ENCODE measurements around the gene MEIOSIN.

DNA sequence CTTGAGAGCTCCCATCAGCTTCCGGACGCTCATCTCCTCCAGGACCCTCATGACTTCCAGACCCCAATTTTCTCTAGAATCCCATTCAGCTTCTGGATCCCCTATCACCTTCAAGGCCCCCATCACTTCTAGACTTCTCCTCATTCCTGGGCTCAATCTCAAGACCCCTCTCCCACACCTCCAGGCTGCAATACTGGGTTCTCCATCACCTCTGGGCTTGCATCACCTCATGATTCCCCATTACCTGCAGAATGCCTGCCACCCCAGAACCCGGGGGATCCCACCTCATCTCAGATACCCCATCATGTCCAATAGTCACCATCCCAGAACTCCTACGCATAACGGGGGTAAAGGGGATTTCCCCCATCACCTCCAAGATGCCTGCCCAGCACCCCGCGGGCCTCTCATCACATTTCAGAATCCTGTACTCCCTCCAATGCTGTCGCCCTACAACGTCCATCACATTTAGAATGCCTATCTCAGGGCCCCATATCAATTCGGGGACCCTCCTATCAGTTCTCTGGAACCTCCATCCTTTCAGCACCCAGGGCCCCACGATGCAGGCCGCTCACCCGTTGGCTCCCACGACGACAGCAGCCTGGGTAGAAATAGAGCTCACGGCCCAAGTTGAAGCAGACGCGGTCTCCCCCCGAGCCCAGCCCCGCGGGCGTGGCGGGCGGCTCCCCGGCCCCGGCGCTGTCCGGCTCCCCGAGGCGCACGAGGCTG is 58.7 kb downstream of the MEIOSIN start:
- TF ChIP-seq HDAC1 (IDR thresholded peaks at IDR 0.05) (no peak), OTX1 (CRISPR knock-in tag; IDR thresholded peaks at IDR 0.05) (no peak), POLR2A (conservative IDR thresholded peaks at IDR 0.05) (no peak), MCM3 (IDR thresholded peaks at IDR 0.05) (no peak), RBM34 (IDR thresholded peaks at IDR 0.05; ENCODE audit: borderline replicate concordance, insufficient read depth, low read length) (no peak), FOXK1 (CRISPR knock-in tag; IDR thresholded peaks at IDR 0.05; ENCODE audit: borderline replicate concordance) (no peak), MEF2D (tag; conservative IDR thresholded peaks at IDR 0.05; ENCODE audit: low read depth) (no peak), ZNF445 (CRISPR knock-in tag; IDR thresholded peaks at IDR 0.05; ENCODE audit: low read depth) (no peak), POLR2B (IDR thresholded peaks at IDR 0.05; ENCODE audit: low read depth, partially characterized antibody) (no peak)
- TF ChIP-seq, protein P1, sequence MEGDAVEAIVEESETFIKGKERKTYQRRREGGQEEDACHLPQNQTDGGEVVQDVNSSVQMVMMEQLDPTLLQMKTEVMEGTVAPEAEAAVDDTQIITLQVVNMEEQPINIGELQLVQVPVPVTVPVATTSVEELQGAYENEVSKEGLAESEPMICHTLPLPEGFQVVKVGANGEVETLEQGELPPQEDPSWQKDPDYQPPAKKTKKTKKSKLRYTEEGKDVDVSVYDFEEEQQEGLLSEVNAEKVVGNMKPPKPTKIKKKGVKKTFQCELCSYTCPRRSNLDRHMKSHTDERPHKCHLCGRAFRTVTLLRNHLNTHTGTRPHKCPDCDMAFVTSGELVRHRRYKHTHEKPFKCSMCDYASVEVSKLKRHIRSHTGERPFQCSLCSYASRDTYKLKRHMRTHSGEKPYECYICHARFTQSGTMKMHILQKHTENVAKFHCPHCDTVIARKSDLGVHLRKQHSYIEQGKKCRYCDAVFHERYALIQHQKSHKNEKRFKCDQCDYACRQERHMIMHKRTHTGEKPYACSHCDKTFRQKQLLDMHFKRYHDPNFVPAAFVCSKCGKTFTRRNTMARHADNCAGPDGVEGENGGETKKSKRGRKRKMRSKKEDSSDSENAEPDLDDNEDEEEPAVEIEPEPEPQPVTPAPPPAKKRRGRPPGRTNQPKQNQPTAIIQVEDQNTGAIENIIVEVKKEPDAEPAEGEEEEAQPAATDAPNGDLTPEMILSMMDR (IDR thresholded peaks at IDR 0.05 in 2 of 3, conservative IDR thresholded peaks at IDR 0.05 in 1 of 3; ENCODE audit: insufficient read depth in 2 of 3, low read depth in 1 of 3, low read length in 3 of 3) = no peak
